ENCODE data around the gene ACVR1.
"Not testable (repeated sequence)": the region's sequence is repeated elsewhere in the genome, so short reads cannot be mapped to it uniquely, and the experiment has no call there.

The ACVR1 gene

DNA sequence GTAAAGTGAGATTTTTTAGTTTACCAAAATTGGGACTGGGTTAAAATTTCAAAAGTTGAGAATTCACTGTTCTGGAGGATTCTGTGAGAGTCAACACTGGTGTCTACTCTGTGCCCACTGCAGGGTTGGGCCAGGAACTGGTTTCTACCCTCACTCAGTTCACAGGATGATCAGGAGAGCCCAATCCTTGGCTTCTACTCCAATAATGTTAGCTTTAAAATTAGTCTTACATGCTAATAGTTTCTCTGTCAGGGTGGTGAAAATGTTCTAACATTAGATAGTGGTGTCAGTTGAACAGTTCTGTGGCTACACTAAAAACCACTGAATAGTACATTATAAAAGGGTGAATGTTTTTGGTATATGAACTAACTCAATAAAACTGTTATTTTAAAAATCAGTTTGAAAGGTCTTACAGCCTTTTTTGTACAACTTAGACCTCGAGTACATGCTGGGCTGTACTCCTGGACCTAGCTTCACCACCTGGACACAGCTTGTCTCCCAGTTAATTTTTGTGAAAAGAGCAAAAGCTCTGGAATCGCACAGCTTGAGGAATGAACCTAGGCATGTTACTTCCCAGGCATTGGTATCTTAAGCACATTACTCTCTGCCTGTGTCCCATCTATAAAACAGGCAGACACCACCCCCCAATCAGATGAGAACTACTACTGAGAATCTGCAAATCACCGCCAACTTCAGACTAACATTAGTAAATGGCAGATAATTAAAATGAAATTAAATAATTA lies 44.4 kb downstream of the ACVR1 start:
- FAIRE-seq (no peak), DNase-seq (ENCODE audit: extremely low spot score, insufficient read length, low read depth) (no peak)

- FAIRE-seq (no peak), DNase-seq (ENCODE audit: extremely low spot score, insufficient read length, low read depth) (no peak)
Measured at GRCh38 chr2:157830696-157831570, 45.2 kb downstream of the ACVR1 start.

GRCh38 chr2:157830266-157830665 lies 45.9 kb downstream of the ACVR1 start:
- FAIRE-seq (no peak), DNase-seq (ENCODE audit: extremely low spot score, insufficient read length, low read depth) (no peak)

DNA sequence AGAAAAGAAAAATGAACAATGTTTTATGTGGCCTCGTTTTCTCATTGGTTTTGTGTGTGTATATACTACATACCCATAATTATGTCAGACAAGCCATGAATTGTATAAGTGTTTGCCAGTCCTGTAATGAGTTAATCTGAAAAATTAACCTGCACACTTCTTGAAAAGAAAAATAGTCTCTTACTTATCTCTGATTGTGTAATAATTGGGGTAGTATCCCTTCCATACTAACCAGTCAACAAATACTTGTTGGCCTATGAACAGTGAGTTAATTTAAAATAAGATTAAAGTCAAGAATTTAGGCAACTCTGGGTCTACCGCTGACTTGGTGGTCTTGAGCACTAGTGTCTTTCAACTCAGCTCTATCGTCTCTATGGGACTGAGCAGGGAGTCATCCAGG lies 48.8 kb downstream of the ACVR1 start:
- no peak for FAIRE-seq

GRCh38 chr2:157826644-157827043 lies 49.5 kb downstream of the ACVR1 start:
- FAIRE-seq, result not testable (repeated sequence)

More for the DNA sequence above, 48.8 kb downstream of the ACVR1 start:
- no peak for DNase-seq (ENCODE audit: extremely low spot score, insufficient read length, low read depth)

DNA sequence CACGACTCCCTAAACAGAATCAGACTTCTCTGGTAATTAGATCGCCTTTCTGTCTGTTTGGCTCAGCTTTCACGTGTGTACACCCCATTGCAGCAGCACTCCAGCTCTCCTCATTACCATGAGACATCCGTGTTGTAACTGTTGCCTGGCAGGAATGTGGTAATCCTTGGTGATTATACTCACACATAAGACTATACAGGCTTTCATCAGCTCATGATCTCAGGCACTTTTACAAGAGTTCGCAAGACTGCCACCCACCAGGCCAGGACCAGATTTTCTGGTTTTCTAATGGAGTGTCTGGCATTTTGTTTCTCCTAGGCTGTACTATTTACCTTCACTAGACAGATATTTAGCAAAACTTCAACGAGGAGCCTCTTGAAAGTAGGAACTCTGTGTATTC lies 50.2 kb downstream of the ACVR1 start:
- DNase-seq (ENCODE audit: extremely low spot score, insufficient read length, low read depth) (no peak), FAIRE-seq (no peak)

More at GRCh38 chr2:157826644-157827043, 49.5 kb downstream of the ACVR1 start:
- DNase-seq (ENCODE audit: extremely low spot score, insufficient read length, low read depth), result not testable (repeated sequence)

DNA sequence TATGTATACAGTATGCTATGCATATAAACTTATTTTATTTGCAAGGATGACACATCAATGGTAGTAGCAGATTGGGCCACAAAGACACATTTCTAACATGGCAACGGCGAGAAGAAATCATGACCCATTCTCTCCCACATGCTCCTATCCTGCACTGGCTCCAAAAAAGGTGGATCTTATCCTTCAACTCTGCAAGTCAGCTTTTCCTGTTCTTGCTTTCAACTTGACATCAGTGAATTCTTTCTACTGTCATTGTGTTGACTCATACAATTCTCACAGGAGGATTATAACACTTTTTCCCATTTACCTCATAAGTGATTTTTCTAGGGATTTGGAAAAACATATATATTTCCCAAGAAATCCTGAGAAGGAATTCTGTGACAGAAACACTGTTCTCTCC lies 53.1 kb downstream of the ACVR1 start:
- DNase-seq (ENCODE audit: extremely low spot score, insufficient read length, low read depth) (no peak), FAIRE-seq (no peak)

- FAIRE-seq (no peak), DNase-seq (ENCODE audit: extremely low spot score, insufficient read length, low read depth) (no peak)
Measured at GRCh38 chr2:157822533-157822932, 53.6 kb downstream of the ACVR1 start.

- FAIRE-seq, result no peak
Measured at GRCh38 chr2:157821519-157822131, 54.5 kb downstream of the ACVR1 start.

DNA sequence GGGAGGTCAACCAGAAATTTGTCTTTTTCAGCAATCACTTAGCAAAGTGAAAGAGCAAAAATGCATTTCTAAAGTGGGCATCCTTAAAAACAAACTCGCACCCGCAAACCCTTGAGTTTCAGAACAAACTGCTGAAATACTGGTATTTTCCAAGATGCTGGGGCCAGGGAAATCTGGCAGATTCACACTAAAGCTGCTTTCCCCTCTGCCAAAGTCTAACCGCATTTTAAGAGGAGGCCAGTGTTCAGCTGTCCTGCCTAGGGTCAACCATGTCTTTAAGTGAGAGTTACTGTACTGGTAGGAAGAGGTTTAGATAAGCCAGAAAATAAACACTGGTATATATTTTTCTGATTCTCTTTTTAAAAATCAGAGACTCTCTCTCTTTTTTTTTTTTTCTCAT lies 55.9 kb downstream of the ACVR1 start:
- no peak for FAIRE-seq

More at GRCh38 chr2:157821519-157822131, 54.5 kb downstream of the ACVR1 start:
- no peak for DNase-seq (ENCODE audit: extremely low spot score, insufficient read length, low read depth)

GRCh38 chr2:157819761-157820160 lies 56.4 kb downstream of the ACVR1 start:
- no peak for FAIRE-seq
- no peak for DNase-seq (ENCODE audit: extremely low spot score, insufficient read length, low read depth)

More for the DNA sequence above, 55.9 kb downstream of the ACVR1 start:
- no peak for DNase-seq (ENCODE audit: extremely low spot score, insufficient read length, low read depth)

- FAIRE-seq (no peak), DNase-seq (ENCODE audit: extremely low spot score, insufficient read length, low read depth) (no peak)
Measured at GRCh38 chr2:157818227-157818626, 57.9 kb downstream of the ACVR1 start.

DNA sequence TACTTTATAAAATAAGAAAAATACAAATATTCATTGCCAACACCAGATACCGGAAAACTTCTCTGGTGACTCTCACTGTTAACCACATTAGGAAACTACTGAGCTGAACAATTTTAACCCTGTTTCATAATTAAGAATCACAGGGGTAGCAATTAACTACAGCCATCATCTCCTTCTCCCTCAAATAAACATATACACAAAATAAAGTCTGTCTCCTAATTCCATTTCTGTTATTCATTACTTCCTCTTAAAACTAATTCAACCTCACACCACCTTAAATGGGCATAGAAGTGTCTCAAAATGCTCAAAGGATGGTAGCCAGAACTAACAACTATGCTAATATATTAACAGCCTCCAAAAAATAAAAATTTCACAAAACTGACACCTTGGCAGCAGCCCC lies 60.7 kb downstream of the ACVR1 start:
- DNase-seq (ENCODE audit: extremely low spot score, insufficient read length, low read depth), result no peak
- no peak for FAIRE-seq

DNA sequence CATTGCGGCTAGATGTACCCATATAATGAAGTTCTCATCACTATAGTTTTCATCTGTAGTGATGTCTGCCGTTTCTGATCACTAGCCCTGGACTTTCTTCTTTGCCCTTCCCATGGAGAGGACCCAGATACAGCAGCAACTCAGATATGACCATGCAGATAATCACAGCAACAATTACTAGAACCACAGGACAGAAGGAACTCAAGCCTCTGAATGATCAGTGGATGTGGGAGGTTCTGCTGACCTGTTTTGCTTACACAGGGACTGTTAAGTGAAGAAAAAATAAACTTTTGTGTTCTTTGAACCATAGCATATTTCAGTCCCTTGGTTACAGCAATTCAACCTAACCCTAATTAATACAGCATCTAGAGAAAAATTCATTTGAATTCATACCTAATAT lies 62.7 kb downstream of the ACVR1 start:
- DNase-seq (ENCODE audit: extremely low spot score, insufficient read length, low read depth), result no peak
- no peak for FAIRE-seq

- DNase-seq (ENCODE audit: extremely low spot score, insufficient read length, low read depth) (no peak), FAIRE-seq (no peak)
Measured at GRCh38 chr2:157810037-157810436, 66.1 kb downstream of the ACVR1 start.

- FAIRE-seq (no peak), DNase-seq (ENCODE audit: extremely low spot score, insufficient read length, low read depth) (no peak)
Measured at GRCh38 chr2:157809212-157809611, 66.9 kb downstream of the ACVR1 start.

DNA sequence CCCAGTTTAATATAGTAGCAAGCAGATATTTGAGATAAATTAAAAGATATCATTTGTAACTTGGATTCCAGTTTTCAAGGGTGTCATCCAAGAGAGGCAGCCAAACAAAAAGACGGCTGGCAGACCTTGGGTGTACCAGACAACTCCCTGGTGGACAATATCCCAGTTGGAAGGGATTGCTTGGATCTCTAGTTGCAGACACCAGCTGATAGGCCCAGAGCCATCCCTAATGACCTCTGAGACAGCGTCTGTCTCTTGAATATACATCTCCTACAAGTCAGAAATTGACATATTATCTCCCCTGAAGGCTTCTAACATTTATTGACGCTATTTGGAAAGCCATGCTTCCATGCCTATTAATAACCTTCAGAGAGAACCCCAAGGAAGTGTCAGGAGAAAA lies 67.7 kb downstream of the ACVR1 start:
- FAIRE-seq (no peak), DNase-seq (ENCODE audit: extremely low spot score, insufficient read length, low read depth) (no peak)

DNA sequence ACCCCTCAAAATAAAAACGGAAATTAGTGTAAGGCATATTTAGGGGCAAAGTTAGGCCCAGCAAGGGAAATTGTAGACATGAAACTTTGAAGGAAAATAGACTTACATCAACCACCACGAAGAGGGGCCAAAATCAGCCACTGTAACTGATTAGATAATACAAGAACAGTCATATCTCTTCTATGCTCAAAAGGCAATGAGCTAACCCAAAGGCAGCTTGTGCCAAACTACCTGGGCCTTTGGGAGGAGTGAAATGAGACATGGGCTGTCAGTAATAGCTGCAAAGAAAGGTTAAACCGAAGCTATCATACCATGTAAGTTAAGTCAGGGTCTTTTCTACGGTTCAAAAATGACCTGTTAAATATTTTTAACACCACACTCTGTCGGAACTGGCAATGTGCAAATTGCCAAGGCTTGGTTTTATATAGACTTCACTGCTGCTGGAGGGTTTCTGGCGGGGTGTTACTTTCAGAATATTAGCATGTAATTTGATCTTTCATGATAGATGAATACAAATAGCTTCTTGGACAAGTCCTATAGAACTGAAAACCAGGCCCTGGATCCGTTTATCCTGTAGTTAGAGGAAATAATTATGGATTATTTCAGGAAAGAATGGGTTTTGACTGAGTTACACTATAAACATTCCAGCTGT lies 69.6 kb downstream of the ACVR1 start:
- no peak for FAIRE-seq
- no peak for DNase-seq (ENCODE audit: extremely low spot score, insufficient read length, low read depth)

- FAIRE-seq (no peak), DNase-seq (ENCODE audit: extremely low spot score, insufficient read length, low read depth) (no peak)
Measured at GRCh38 chr2:157805519-157805918, 70.6 kb downstream of the ACVR1 start.

GRCh38 chr2:157804355-157804754 lies 71.8 kb downstream of the ACVR1 start:
- DNase-seq (ENCODE audit: extremely low spot score, insufficient read length, low read depth) (no peak), FAIRE-seq (no peak)
